ENCODE measurements around the gene SGCD.

DNA sequence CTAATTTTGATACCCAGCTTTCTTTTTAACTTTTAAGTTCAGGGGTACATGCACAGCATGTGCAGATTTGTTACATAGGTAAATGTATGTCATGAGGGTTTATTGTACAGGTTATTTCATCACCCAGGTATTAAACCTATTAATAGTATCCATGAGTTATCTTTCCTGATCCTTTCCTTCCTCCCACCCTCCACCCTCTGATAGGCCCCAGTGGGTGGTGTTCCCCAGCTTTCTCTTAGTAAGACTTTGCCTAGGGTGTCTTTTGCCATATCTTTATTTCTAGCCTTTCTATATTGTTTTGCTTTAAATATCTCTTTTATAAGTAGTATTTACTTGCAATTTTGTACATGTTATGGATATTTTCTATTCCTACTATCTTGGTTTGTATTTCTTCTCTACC lies 243.7 kb downstream of the SGCD start:
- TF ChIP-seq, protein P1, sequence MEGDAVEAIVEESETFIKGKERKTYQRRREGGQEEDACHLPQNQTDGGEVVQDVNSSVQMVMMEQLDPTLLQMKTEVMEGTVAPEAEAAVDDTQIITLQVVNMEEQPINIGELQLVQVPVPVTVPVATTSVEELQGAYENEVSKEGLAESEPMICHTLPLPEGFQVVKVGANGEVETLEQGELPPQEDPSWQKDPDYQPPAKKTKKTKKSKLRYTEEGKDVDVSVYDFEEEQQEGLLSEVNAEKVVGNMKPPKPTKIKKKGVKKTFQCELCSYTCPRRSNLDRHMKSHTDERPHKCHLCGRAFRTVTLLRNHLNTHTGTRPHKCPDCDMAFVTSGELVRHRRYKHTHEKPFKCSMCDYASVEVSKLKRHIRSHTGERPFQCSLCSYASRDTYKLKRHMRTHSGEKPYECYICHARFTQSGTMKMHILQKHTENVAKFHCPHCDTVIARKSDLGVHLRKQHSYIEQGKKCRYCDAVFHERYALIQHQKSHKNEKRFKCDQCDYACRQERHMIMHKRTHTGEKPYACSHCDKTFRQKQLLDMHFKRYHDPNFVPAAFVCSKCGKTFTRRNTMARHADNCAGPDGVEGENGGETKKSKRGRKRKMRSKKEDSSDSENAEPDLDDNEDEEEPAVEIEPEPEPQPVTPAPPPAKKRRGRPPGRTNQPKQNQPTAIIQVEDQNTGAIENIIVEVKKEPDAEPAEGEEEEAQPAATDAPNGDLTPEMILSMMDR (IDR thresholded peaks at IDR 0.05), result no peak
- TF ChIP-seq POLR2AphosphoS5 (IDR thresholded peaks at IDR 0.05), result no peak
